ENCODE measurements around the gene AK5. TPM values are rescaled to one million over a fixed set of nuclear protein-coding genes. Genes with fewer than 3 reads are reported as not detected.

The AK5 gene
- total RNA-seq, 4 donors from 2014 or later: 0.13 to 0.84 (median 0.47) TPM; not detected in 1

- ATAC-seq (ENCODE audit: low FRiP score): no peak
- TF ChIP-seq CTCF (IDR thresholded peaks at IDR 0.05): no peak
- no peak for DNase-seq (ENCODE audit: low spot score)
Observed at GRCh38 chr1:77463216-77463615, 181.4 kb downstream of the AK5 start.

- ATAC-seq (ENCODE audit: low FRiP score) (no peak), DNase-seq (ENCODE audit: low spot score) (no peak)
- no peak for TF ChIP-seq CTCF (IDR thresholded peaks at IDR 0.05)
Observed at GRCh38 chr1:77465139-77465538, 183.3 kb downstream of the AK5 start.

- TF ChIP-seq CTCF (IDR thresholded peaks at IDR 0.05): no peak
- ATAC-seq (ENCODE audit: low FRiP score) (no peak), DNase-seq (ENCODE audit: low spot score) (no peak)
Observed at GRCh38 chr1:77465922-77466321, 184.1 kb downstream of the AK5 start.

GRCh38 chr1:77467021-77467595 is 185.3 kb downstream of the AK5 start:
- TF ChIP-seq CTCF (IDR thresholded peaks at IDR 0.05): no peak

GRCh38 chr1:77467741-77468140 is 185.9 kb downstream of the AK5 start:
- DNase-seq (ENCODE audit: low spot score) (no peak), ATAC-seq (ENCODE audit: low FRiP score) (no peak)
- TF ChIP-seq CTCF (IDR thresholded peaks at IDR 0.05): no peak

More at GRCh38 chr1:77467021-77467595, 185.3 kb downstream of the AK5 start:
- DNase-seq (ENCODE audit: low spot score) (no peak), ATAC-seq (ENCODE audit: low FRiP score) (no peak)

GRCh38 chr1:77468257-77468948 is 186.6 kb downstream of the AK5 start:
- ATAC-seq (ENCODE audit: low FRiP score): no peak

More at GRCh38 chr1:77468257-77468948, 186.6 kb downstream of the AK5 start:
- DNase-seq (ENCODE audit: low spot score): no peak
- TF ChIP-seq CTCF (IDR thresholded peaks at IDR 0.05): no peak
